ENCODE data around the gene RSRC1. TPM values are rescaled to one million over a fixed set of nuclear protein-coding genes. Genes with fewer than 3 reads are reported as not detected.

The RSRC1 gene
- total RNA-seq, 4 donors from 2014 or later, result 23.5 to 31.8 (median 26.6) TPM

DNA sequence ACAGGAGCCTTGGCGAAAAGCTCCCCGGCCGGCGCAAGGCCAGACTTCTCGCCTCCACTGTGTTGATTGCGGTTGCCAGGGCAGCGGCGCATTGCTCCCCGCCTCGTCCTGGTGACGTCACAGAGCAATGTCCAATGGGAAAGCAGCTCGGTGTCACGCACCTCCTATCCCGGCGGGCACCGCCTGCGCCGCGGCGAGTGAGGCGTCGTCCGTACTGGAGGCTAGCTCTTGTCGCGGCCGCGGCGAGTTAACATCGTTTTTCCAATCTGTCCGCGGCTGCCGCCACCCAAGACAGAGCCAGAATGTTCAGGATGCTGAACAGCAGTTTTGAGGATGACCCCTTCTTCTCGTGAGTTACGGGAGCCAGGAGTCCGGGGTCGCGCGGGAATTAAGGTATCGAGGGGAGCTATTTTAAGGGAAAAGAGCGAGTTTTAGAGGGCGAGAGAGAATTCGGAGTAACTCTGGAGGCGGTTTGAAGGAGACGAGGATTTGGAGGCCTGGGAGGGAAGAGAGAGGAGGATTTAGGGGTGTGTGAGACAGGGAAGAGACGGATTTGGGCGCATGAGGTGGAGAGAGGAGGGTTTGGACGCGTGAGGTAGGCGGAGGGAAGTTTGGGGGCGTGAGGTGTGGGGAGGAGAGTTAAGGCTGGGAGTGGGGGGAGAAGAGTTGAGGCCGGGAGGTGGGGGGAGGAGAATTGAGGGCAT, 461.3 kb downstream of the RSRC1 start, which contains the start of gene MLF1:
TSS of gene MLF1 (plus strand) at position 196 of the 704 bp plus-strand sequence. CDS start at position 303, 107 bp downstream.
- intact Hi-C loops (cut with DNase I; ENCODE audit: low total_unique reads), result no loop called here
- TF ChIP-seq CTCF (IDR thresholded peaks at IDR 0.05), result no peak
- no peak for TF ChIP-seq POLR2A (IDR thresholded peaks at IDR 0.05)
- DNase-seq (ENCODE audit: low spot score in 2 of 2), result peak; percentile 95 to 99
- H3K4me3 ChIP-seq (ENCODE audit: low read depth, poor library complexity, severe bottlenecking), result peak within 1 kb of the TSS; percentile 66
- WGBS, 2 donors, result 1% methylated on average over 50 to 51 of the region's 51 CpGs

GRCh38 chr3:158571969-158572765, 462.3 kb downstream of the RSRC1 start:
- no peak overlapping the region for H3K4me3 ChIP-seq (ENCODE audit: low read depth, poor library complexity, severe bottlenecking)
- no peak for TF ChIP-seq POLR2A (IDR thresholded peaks at IDR 0.05)
- TF ChIP-seq CTCF (IDR thresholded peaks at IDR 0.05), result no peak
- DNase-seq (ENCODE audit: low spot score in 2 of 2), result no peak
- intact Hi-C loops (cut with DNase I; ENCODE audit: low total_unique reads), result no loop called here
- 93 to 94% methylated on average over 16 of the region's 16 CpGs for WGBS, 2 donors

- DNase-seq (ENCODE audit: low spot score in 2 of 2), result peak in 1 of 2 donors; percentile 79
- H3K4me3 ChIP-seq (ENCODE audit: low read depth, poor library complexity, severe bottlenecking), result no peak overlapping the region
- 94 to 95% methylated on average over 8 of the region's 8 CpGs for WGBS, 2 donors
- TF ChIP-seq POLR2A (IDR thresholded peaks at IDR 0.05) (no peak), CTCF (IDR thresholded peaks at IDR 0.05) (no peak)
- intact Hi-C loops (cut with DNase I; ENCODE audit: low total_unique reads), result no loop called here
These were observed 462.8 kb downstream of the RSRC1 start for GRCh38 chr3:158572766-158573060.

DNA sequence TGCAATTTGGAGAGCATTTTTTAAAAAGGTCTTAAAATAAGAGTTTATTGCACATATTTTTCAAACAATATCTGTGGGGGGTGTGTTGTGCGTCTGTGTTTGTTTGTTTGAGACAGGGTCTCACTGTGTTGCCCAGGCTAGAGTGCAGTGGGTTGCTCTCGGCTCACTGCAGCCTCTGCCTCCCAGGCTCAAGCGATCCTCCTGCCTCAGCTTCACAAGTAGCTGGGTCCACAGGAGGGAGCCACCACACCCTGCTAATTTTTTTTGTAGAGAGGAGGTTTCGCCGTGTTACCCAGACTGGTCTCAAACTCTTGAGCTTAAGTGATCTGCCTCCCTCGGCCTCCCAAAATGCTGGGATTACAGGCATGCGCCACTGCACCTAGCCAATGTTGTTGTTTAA, 463.8 kb downstream of the RSRC1 start:
- TF ChIP-seq CTCF (IDR thresholded peaks at IDR 0.05) (no peak), POLR2A (IDR thresholded peaks at IDR 0.05) (no peak)
- intact Hi-C loops (cut with DNase I; ENCODE audit: low total_unique reads), result no loop called here
- no peak overlapping the region for H3K4me3 ChIP-seq (ENCODE audit: low read depth, poor library complexity, severe bottlenecking)
- 86 to 88% methylated on average over 7 of the region's 7 CpGs for WGBS, 2 donors
- DNase-seq (ENCODE audit: low spot score in 2 of 2), result no peak

DNA sequence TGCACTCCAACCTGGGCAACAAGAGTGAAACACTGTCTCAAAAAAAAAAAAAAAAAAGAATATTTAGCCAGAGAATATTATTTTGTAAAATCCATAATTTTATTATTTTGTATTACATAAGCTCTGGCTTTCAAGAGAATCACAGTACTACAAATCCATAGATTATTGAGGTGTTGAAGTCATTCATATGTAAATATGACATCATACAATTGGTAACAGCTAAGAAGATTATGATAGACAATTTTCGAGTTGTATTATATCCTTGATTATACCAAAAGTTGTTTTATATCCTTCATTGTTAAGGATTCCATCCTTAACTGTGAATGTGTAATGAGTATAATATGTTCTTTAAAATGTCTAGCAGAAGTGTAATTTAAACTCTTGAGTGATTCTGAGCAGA, 464.8 kb downstream of the RSRC1 start:
- TF ChIP-seq POLR2A (IDR thresholded peaks at IDR 0.05) (no peak), CTCF (IDR thresholded peaks at IDR 0.05) (no peak)
- 63 to 65% methylated on average over 1 of the region's 1 CpG for WGBS, 2 donors
- intact Hi-C loops (cut with DNase I; ENCODE audit: low total_unique reads), result no loop called here
- DNase-seq (ENCODE audit: low spot score in 2 of 2), result no peak
- no peak overlapping the region for H3K4me3 ChIP-seq (ENCODE audit: low read depth, poor library complexity, severe bottlenecking)
